ENCODE measurements around the gene CACNG3.
"Not testable (repeated sequence)": the region's sequence is repeated elsewhere in the genome, so short reads cannot be mapped to it uniquely, and the experiment has no call there.

The CACNG3 gene

GRCh38 chr16:24337013-24337412 is 80.9 kb downstream of the CACNG3 start:
- no peak for FAIRE-seq

GRCh38 chr16:24343829-24344228 is 87.7 kb downstream of the CACNG3 start:
- not testable (repeated sequence) for FAIRE-seq

- FAIRE-seq = no peak
These were observed 88.6 kb downstream of the CACNG3 start for GRCh38 chr16:24344784-24345183.

GRCh38 chr16:24345704-24346103 is 89.6 kb downstream of the CACNG3 start:
- no peak for FAIRE-seq

- FAIRE-seq = no peak
These were observed 90.6 kb downstream of the CACNG3 start for GRCh38 chr16:24346734-24347133.

GRCh38 chr16:24347556-24347955 is 91.4 kb downstream of the CACNG3 start:
- FAIRE-seq = no peak

DNA sequence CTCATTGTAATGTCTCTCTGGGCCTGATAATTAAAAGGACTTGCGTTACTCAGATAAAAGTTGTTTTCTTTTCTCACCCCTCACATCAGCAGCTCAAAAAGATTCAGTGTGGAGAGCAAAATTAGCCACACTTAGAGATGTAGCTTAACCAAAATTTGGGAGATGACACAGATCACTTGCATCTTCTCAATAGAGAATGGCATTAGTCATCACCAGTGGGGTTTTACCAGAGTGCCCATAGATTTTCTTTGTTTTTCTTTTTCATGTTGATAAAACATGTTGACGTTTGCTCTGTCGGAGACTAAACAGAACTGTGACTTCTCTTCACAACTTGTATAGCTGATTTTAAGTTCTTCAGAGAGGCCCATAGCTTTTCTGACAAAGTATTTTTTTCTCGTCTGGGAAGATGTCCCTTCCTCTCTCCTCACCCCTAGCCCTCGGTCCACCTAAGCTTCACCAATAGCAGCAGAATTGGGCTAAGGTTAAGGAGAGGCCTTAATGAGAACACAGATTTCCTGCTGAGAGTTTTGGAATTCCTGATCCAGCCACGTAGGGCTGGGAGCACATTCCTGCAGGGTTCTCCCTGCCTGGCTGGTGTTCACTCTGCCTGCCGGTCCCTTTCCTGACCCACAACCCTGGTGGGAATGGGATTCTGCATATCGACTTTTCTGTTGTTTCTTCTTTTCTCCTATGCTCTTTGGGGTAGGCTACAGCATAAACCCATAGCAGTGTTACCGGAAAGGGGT is 92.6 kb downstream of the CACNG3 start:
- no peak for FAIRE-seq

DNA sequence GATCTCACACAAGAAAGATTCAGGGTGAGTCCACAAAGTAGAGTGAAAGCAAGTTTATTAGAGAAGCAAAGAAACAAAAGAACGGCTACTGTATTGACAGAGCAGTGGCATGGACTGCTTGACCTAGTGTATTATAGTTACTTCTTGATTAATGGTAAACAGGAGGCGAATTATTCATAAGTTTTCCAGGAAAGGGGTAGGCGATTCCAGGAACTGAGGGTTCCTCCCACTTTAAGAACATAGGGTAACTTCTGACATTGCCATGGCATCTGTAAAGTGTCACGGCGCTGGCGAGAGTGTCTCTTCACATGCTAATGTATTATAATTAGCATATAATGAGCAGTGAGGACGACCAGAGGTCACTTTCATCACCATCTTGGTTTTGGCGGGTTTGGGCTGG is 93.2 kb downstream of the CACNG3 start:
- no peak for FAIRE-seq

- no peak for FAIRE-seq
These were observed 96.6 kb downstream of the CACNG3 start for GRCh38 chr16:24352746-24353145.

GRCh38 chr16:24353622-24354021 is 97.5 kb downstream of the CACNG3 start:
- FAIRE-seq = no peak

DNA sequence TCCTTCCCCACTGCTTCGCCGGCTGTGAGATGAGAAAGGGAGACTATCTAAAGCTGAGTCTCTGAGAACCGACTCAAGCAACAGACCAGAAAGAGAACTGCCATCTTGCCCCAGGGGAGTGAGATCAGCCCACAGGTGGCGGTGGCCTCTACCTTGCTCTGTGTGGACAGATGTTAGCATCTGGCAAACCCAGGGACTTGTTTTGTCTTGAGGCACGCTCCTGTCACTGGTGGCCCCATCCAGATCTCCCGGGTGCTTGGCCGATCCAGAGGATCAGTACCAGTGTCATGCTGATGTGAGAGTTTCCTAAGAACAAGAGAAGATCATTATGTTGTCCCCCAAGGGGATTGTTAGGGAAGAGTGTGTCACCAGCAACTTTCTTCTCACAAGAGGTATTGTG is 101.4 kb downstream of the CACNG3 start:
- FAIRE-seq = no peak

- FAIRE-seq = no peak
These were observed 102.0 kb downstream of the CACNG3 start for GRCh38 chr16:24358117-24358516.

- no peak for FAIRE-seq
These were observed 103.4 kb downstream of the CACNG3 start for GRCh38 chr16:24359490-24359889.

DNA sequence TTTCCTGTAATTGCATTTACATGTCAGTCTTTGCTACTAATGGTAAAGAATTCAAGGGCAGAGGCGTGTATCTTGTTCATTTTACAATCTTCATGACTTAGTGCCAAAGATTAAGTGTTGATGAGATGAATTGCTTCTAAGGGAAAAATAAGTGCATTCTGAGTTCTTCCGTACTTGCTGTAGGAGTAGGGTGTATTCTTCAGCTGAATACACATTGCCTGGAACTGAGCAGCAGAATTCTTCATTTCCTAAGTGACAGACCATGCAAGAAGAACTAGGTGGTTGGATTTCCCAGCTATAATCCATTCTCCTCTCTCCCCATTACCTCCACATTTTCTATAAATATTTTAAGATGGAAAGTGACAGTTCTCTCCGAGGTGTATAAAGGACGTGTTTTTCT is 104.8 kb downstream of the CACNG3 start:
- FAIRE-seq = no peak

GRCh38 chr16:24364596-24364995 is 108.5 kb downstream of the CACNG3 start:
- no peak for FAIRE-seq

- no peak for FAIRE-seq
These were observed 111.1 kb downstream of the CACNG3 start for GRCh38 chr16:24367186-24367710.

- FAIRE-seq = no peak
These were observed 116.7 kb downstream of the CACNG3 start for GRCh38 chr16:24372824-24373223.

- FAIRE-seq = no peak
These were observed 122.9 kb downstream of the CACNG3 start for GRCh38 chr16:24378999-24379398.

- FAIRE-seq = no peak
These were observed 125.5 kb downstream of the CACNG3 start for GRCh38 chr16:24381470-24382118.

DNA sequence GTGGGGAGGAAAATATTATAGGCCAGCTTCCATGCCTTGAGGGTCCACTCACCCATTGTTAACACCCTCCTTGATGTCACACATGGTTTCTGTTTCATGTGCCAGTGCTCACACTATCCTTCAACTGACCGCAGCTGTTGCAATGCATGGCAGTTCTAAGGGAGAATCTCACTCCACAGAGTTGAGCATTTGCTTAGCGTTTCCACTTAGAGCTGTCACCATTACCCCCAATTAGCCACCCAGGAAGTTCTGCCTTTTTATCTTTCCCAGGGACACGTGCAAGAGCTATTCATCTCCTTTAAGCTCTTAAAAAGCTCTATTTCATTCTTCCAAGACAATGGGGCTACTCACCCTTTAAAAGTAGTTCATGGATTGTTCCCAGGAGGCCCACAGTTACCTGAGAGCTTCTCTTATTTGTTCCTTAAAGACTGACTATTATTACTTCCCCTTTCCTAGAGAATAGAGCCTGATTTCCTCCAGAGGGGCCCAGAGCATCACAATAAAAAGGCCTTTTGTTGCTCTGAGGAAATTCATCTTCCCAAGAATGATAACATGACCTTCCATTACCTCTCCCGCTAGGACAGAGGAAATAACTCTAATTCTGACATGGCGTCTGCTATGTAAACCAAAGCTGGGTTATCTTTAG is 126.8 kb downstream of the CACNG3 start:
- no peak for FAIRE-seq

- FAIRE-seq = no peak
These were observed 138.2 kb downstream of the CACNG3 start for GRCh38 chr16:24394341-24394740.

- no peak for FAIRE-seq
These were observed 140.5 kb downstream of the CACNG3 start for GRCh38 chr16:24396350-24397271.

DNA sequence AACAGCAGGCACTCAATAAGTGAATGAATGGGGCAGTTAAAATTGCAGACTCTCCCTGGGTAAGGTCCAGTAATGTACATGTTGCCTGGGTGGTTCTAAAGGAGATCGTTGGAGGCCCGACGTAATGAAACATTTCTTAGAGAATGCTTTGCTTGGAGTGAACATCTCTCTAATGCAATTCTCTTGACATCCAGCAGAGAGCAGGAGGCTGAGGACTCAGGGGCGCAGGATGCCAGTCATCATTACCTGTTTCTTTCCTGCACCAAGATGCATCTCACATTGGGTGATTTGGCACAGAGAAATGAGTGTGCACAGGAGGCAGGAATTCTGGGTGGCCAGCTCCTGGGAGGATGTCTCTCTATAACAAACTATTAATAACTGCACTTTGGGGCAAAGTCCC is 152.9 kb downstream of the CACNG3 start:
- FAIRE-seq = no peak
